ENCODE results near the gene ZGPAT. TPM values are rescaled to one million over a fixed set of nuclear protein-coding genes. Genes with fewer than 3 reads are reported as not detected.

ZGPAT gene
- total and polyA plus RNA-seq, 2 donors (not counting 3 experiments of a cell fraction or from before 2014, with no cell fraction given), result 23.1 to 29.3 TPM

DNA sequence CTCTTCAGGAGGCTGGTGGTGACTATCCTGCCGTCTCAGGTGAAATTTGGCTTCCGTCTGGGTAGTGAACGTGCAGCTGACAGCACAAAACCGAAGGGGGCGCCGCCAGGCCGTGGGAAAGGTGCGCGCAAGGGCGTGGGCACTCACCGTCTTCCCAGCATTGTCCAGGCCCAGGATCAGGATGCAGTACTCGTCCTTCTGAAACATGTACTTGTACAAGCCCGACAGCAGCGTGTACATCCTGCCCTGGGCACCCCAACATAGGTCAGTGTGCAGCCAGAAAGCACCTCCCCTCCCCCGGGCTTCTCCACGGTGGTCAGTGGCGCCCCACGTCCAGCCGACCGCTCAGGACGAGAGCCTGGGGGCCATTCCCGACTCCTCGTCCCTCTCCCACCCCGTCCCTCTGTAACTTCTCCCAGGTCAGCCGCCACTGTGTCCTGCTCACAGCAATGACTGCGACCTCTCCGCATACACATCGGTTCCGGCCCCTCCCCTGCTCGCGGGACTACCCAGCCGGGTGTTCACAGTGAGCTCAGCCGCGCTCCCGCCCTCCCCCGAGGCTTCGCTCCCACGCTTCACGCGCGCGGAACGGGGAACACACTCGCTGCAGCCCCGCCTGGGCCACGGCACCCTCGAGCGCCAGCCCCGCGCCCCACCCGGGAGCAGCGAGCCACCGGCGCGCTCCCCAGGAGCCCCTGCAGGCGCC lies 834 bp upstream of the ZGPAT start:
- Histone ChIP-seq H3K4me1 (ENCODE audit: control insufficient read depth, extremely low read depth, insufficient read depth, low read length) (peaks cover 14% of the 10 kb centered on the region), H3K27me3 (ENCODE audit: control insufficient read depth in 2 of 2, insufficient read depth in 2 of 2, low read length in 2 of 2) (no peaks in the 10 kb centered on the region), H3K9me3 (replicated peaks; ENCODE audit: control insufficient read depth, insufficient read depth, low read length) (no peaks in the 10 kb centered on the region), H3K79me2 (ENCODE audit: control insufficient read depth, insufficient read depth, low read length) (peaks cover 56% of the 10 kb centered on the region), H3K9ac (replicated peaks; ENCODE audit: extremely low read depth, insufficient read depth, low read length) (peak overlapping the region; percentile 73), H3K4me3 (replicated peaks in 1 of 3; ENCODE audit: insufficient read depth in 1 of 3, low read depth in 1 of 3, low read length in 3 of 3) (peak overlapping the region; percentile 62 to 77 (median 70)), H3K36me3 (ENCODE audit: control insufficient read depth in 2 of 2, extremely low read depth in 1 of 2, insufficient read depth in 2 of 2, low read length in 2 of 2) (peaks cover 13 to 28% of the 10 kb centered on the region in 2 experiments), H2AFZ (ENCODE audit: low read depth, low read length) (no peak overlapping the region), H3K27ac (ENCODE audit: insufficient read depth, low read depth, low read length) (peak overlapping the region; percentile 29), H3K9me1 (replicated peaks; ENCODE audit: control insufficient read depth, extremely low read depth, insufficient read depth, low read length) (no peaks in the 10 kb centered on the region), H4K20me1 (replicated peaks; ENCODE audit: control insufficient read depth, extremely low read depth, insufficient read depth, low read length) (no peaks in the 10 kb centered on the region), H3K4me2 (ENCODE audit: insufficient read depth, low read length) (peak overlapping the region; percentile 29)
- POLR2A ChIA-PET, result interaction anchor here (0.6 to 1.8 kb wide), 3 partner anchors 8 to 20 kb away, joined by 3 to 9 read pairs (median 8); no protein-coding TSS in a partner anchor
- TF ChIP-seq FOS (IDR thresholded peaks at IDR 0.05; ENCODE audit: borderline replicate concordance, insufficient read depth, low read length) (no peak), MYC (IDR thresholded peaks at IDR 0.05; ENCODE audit: low read depth, low read length) (peak; percentile 14), JUN (IDR thresholded peaks at IDR 0.05; ENCODE audit: borderline replicate concordance, insufficient read depth, insufficient read length, low read depth) (no peak), POLR2AphosphoS5 (IDR thresholded peaks at IDR 0.05; ENCODE audit: insufficient read depth, low read depth, low read length) (no peak), POLR2A (IDR thresholded peaks at IDR 0.05; ENCODE audit: low read depth, low read length) (no peak), GATA2 (IDR thresholded peaks at IDR 0.05; ENCODE audit: insufficient read depth, insufficient read length, low read depth, low read length) (no peak)
- TF ChIP-seq, protein P1, sequence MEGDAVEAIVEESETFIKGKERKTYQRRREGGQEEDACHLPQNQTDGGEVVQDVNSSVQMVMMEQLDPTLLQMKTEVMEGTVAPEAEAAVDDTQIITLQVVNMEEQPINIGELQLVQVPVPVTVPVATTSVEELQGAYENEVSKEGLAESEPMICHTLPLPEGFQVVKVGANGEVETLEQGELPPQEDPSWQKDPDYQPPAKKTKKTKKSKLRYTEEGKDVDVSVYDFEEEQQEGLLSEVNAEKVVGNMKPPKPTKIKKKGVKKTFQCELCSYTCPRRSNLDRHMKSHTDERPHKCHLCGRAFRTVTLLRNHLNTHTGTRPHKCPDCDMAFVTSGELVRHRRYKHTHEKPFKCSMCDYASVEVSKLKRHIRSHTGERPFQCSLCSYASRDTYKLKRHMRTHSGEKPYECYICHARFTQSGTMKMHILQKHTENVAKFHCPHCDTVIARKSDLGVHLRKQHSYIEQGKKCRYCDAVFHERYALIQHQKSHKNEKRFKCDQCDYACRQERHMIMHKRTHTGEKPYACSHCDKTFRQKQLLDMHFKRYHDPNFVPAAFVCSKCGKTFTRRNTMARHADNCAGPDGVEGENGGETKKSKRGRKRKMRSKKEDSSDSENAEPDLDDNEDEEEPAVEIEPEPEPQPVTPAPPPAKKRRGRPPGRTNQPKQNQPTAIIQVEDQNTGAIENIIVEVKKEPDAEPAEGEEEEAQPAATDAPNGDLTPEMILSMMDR (IDR thresholded peaks at IDR 0.05; ENCODE audit: extremely low read depth in 1 of 2, insufficient read depth in 1 of 2, low read depth in 1 of 2, low read length in 2 of 2), result peak; percentile 24 to 25
- TF ChIP-seq, protein P2, sequence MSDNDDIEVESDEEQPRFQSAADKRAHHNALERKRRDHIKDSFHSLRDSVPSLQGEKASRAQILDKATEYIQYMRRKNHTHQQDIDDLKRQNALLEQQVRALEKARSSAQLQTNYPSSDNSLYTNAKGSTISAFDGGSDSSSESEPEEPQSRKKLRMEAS (IDR thresholded peaks at IDR 0.05; ENCODE audit: insufficient read depth, insufficient read length), result no peak
- CTCF ChIA-PET, result interaction anchor here (0.6 to 2.8 kb wide), 15 partner anchors 9 to 267 kb away, joined by 3 to 19 read pairs (median 6); partner anchors contain the start of genes LIME1, RTEL1, SLC2A4RG and TPD52L2
- DNase-seq (ENCODE audit: low read depth, low spot score) (peak; percentile 39), FAIRE-seq (peak; percentile 72)
- intact Hi-C loops (cut with micrococcal nuclease), result loop anchor here (1.0 to 5.0 kb wide), 5 partner anchors 34 to 250 kb away; partner anchors contain the start of genes GMEB2, RTEL1, TPD52L2 and UCKL1
- no TSS peak for BruUV-seq (replicated peaks)
- dilution Hi-C loops (cut with MboI; ENCODE audit: extremely low pct_ligation_motif_present, low sequenced_read_pairs), result no loop called here
